ENCODE data around the gene THBD.

DNA sequence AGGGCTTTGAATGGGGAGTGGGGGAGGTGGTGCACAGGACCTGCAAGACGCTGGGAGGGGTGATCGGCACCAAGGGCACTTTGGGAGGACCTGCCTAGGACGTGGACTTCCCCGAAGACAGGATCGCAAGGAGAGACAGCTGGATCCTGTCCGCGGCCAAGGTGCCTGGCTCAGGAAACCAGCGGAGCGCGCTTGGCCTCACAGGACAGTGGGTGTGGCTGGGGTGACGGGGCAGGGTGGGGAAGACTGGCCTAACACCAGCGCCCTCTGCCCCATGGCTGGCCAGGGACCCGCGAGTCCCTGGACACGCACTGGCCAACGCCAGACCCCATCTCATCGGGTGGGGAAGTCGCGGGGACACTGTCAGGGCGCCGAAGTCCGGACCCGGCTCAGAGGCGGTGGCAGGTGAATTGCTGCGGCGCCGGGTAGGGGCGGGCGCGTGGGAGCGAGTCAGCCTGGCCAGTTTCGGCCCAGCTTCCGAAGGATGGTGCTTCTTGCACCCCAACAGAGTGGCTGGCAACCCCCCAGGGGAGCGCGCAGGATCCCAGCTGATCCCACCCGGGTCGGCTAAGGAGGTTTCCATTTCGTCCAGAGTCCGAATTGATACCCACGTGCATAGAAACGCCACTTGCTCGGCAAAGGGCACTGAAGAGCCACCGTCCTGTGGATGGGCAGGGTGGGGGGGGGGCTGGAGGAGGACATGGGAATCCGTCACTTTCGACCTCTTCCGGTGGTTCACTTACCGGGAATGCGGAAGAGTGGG, 785 bp upstream of the THBD start:
- TF ChIP-seq, protein P1, sequence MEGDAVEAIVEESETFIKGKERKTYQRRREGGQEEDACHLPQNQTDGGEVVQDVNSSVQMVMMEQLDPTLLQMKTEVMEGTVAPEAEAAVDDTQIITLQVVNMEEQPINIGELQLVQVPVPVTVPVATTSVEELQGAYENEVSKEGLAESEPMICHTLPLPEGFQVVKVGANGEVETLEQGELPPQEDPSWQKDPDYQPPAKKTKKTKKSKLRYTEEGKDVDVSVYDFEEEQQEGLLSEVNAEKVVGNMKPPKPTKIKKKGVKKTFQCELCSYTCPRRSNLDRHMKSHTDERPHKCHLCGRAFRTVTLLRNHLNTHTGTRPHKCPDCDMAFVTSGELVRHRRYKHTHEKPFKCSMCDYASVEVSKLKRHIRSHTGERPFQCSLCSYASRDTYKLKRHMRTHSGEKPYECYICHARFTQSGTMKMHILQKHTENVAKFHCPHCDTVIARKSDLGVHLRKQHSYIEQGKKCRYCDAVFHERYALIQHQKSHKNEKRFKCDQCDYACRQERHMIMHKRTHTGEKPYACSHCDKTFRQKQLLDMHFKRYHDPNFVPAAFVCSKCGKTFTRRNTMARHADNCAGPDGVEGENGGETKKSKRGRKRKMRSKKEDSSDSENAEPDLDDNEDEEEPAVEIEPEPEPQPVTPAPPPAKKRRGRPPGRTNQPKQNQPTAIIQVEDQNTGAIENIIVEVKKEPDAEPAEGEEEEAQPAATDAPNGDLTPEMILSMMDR (IDR thresholded peaks at IDR 0.05 in 2 of 3, conservative IDR thresholded peaks at IDR 0.05 in 1 of 3; ENCODE audit: insufficient read depth in 2 of 3, low read depth in 1 of 3, low read length in 3 of 3): no peak
- TF ChIP-seq ZSCAN29 (IDR thresholded peaks at IDR 0.05): no peak
